Breast epithelium (tissue), 3 donors: ENCODE results near the gene CCDC74A.
"Not testable (repeated sequence)": the region's sequence is repeated elsewhere in the genome, so short reads cannot be mapped to it uniquely, and the experiment has no call there.

ENCODE experiments used
- POLR2A ChIP-seq: fragments of 450-650 bp; IDR thresholded peaks from one replicate; pipeline ENCODE4 v1.6.1; 2016; ENCODE audit warnings: antibody characterized with exemption, mild to moderate bottlenecking, moderate library complexity
- POLR2AphosphoS5 ChIP-seq, 3 donors: sonication (generic); formaldehyde crosslinking; IDR thresholded peaks; one replicate each; pipeline ENCODE4 v1.6.1; 2017; ENCODE audit warnings: antibody characterized with exemption in 3 of 3
- TF ChIP-seq, protein P1 (sequence below), 3 donors: fragments of 450-650 bp; IDR thresholded peaks; one replicate each; pipeline ENCODE4 v1.5.1; 2016 to 2017; ENCODE audit warnings: antibody characterized with exemption in 3 of 3, mild to moderate bottlenecking in 3 of 3, moderate library complexity in 3 of 3

DNA sequence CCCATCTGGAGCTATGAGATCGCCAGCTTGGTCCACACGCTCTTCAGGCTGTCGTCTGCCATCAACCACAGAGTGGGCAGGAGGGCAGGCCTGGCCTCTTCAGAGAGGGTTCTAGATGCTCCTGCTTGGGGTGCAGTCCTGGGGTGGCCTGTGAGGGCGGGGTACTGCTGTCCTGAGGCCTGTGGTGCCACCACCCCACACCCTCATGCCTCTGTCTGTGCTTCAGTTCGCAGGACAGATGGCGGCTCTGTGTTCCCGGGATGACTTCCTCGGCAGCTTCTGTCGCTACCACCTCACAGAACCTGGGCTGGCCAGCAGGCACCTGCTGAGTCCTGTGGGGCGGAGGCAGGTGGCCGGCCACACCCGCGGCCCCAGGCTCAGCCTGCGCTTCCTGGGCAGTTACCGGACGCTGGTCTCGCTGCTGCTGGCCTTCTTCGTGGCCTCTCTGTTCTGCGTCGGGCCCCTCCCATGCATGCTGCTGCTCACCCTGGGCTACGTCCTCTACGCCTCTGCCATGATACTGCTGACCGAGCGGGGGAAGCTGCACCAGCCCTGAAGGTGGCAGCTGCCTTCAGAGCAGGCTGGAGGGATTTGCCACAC, 7.7 kb upstream of the CCDC74A start:
- TF ChIP-seq, protein P1, sequence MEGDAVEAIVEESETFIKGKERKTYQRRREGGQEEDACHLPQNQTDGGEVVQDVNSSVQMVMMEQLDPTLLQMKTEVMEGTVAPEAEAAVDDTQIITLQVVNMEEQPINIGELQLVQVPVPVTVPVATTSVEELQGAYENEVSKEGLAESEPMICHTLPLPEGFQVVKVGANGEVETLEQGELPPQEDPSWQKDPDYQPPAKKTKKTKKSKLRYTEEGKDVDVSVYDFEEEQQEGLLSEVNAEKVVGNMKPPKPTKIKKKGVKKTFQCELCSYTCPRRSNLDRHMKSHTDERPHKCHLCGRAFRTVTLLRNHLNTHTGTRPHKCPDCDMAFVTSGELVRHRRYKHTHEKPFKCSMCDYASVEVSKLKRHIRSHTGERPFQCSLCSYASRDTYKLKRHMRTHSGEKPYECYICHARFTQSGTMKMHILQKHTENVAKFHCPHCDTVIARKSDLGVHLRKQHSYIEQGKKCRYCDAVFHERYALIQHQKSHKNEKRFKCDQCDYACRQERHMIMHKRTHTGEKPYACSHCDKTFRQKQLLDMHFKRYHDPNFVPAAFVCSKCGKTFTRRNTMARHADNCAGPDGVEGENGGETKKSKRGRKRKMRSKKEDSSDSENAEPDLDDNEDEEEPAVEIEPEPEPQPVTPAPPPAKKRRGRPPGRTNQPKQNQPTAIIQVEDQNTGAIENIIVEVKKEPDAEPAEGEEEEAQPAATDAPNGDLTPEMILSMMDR (IDR thresholded peaks at IDR 0.05) = not testable (repeated sequence)
- not testable (repeated sequence) for TF ChIP-seq POLR2A; POLR2AphosphoS5 (IDR thresholded peaks at IDR 0.05)
